Gastroesophageal sphincter (tissue), 3 donors: ENCODE measurements around the gene ERMP1.

Source experiments
- EP300 ChIP-seq: sonication (generic); formaldehyde crosslinking; IDR thresholded peaks from one replicate; pipeline ENCODE4 v1.6.1; 2017; ENCODE audit warnings: antibody characterized with exemption, mild to moderate bottlenecking
- POLR2AphosphoS5 ChIP-seq: sonication (generic); formaldehyde crosslinking; IDR thresholded peaks from one replicate; pipeline ENCODE4 v1.6.1; 2017; ENCODE audit warnings: antibody characterized with exemption
- TF ChIP-seq, protein P1 (sequence below), 4 experiments: fragments of 200-600 bp in 2 of 4; fragments of 450-650 bp in 2 of 4; sonication (generic) in 1 of 4; IDR thresholded peaks; one replicate each; pipeline ENCODE4 v1.5.1; 2017 to 2019; ENCODE audit warnings: antibody characterized with exemption in 4 of 4, mild to moderate bottlenecking in 2 of 4, moderate library complexity in 2 of 4

DNA sequence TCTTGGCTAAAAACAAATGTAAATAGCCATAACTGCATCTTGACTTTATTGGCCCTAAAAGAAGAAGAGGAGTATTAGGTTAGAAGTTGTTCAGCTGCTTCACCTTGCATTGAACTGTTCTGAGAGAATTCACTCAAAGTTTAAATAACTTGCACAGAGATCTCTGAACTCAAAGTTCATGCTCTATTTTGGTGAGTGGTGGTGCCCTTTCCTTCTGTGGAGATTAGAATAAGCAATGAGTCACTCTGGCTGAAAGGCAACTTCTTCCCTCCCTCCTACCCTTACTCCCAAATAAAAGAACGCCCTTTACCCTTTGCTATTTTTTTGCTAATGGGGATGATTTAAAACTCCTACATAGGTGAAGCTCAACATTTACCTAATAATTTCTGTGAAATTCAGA lies 48.9 kb downstream of the ERMP1 start:
- TF ChIP-seq, protein P1, sequence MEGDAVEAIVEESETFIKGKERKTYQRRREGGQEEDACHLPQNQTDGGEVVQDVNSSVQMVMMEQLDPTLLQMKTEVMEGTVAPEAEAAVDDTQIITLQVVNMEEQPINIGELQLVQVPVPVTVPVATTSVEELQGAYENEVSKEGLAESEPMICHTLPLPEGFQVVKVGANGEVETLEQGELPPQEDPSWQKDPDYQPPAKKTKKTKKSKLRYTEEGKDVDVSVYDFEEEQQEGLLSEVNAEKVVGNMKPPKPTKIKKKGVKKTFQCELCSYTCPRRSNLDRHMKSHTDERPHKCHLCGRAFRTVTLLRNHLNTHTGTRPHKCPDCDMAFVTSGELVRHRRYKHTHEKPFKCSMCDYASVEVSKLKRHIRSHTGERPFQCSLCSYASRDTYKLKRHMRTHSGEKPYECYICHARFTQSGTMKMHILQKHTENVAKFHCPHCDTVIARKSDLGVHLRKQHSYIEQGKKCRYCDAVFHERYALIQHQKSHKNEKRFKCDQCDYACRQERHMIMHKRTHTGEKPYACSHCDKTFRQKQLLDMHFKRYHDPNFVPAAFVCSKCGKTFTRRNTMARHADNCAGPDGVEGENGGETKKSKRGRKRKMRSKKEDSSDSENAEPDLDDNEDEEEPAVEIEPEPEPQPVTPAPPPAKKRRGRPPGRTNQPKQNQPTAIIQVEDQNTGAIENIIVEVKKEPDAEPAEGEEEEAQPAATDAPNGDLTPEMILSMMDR (IDR thresholded peaks at IDR 0.05): no peak
- TF ChIP-seq POLR2AphosphoS5: no peak
- TF ChIP-seq EP300: no peak
